ENCODE data around the gene ZNF445.

GRCh38 chr3:44510000-44510368, 32.5 kb upstream of the ZNF445 start:
- TF ChIP-seq POLR2A (IDR thresholded peaks at IDR 0.05) (no peak), CTCF (IDR thresholded peaks at IDR 0.05) (no peak), EP300 (IDR thresholded peaks at IDR 0.05) (no peak)
